Gastroesophageal sphincter (tissue), 4 donors: ENCODE data around the gene EBP. TPM values are rescaled to one million over a fixed set of nuclear protein-coding genes. Genes with fewer than 3 reads are reported as not detected.

ENCODE experiments used
- ATAC-seq: fragments of 150-250 bp; one replicate; pipeline ENCODE4 v1.9.1; 2016; ENCODE audit warnings: mild to moderate bottlenecking, moderate library complexity
- H3K27ac ChIP-seq, 4 donors: fragments of 200-600 bp; sonication (generic) in 3 of 4; 1 replicate in 3 of 4; 2 replicates in 1 of 4; pipeline ENCODE4 v1.5.1; 2016 to 2019
- H3K27me3 ChIP-seq: fragments of 200-600 bp; sonication (generic); one replicate; pipeline ENCODE4 v1.5.1; 2019
- H3K36me3 ChIP-seq, 2 donors: fragments of 200-600 bp; sonication (generic); one replicate each; pipeline ENCODE4 v1.5.1; 2019; ENCODE audit warnings: control low read depth in 1 of 2
- H3K4me1 ChIP-seq, 3 donors: fragments of 200-600 bp; sonication (generic); 1 replicate in 2 of 3; 2 replicates in 1 of 3; pipeline ENCODE4 v1.5.1; 2016 to 2019; ENCODE audit warnings: control low read depth in 2 of 3
- H3K4me3 ChIP-seq, 2 donors: fragments of 200-600 bp; sonication (generic); one replicate each; pipeline ENCODE4 v1.5.1; 2019; ENCODE audit warnings: mild to moderate bottlenecking in 1 of 2, moderate library complexity in 1 of 2
- H3K9me3 ChIP-seq, 3 donors: fragments of 200-600 bp; sonication (generic); one replicate each; pipeline ENCODE4 v1.5.1; 2017 to 2019; ENCODE audit warnings: control low read depth in 2 of 3
- EP300 ChIP-seq: sonication (generic); formaldehyde crosslinking; IDR thresholded peaks from one replicate; pipeline ENCODE4 v1.6.1; 2017; ENCODE audit warnings: antibody characterized with exemption, mild to moderate bottlenecking
- POLR2A ChIP-seq, 2 donors: fragments of 450-650 bp; IDR thresholded peaks; one replicate each; pipeline ENCODE4 v1.6.1; 2017; ENCODE audit warnings: antibody characterized with exemption in 2 of 2, mild to moderate bottlenecking in 2 of 2, moderate library complexity in 1 of 2
- POLR2AphosphoS5 ChIP-seq: sonication (generic); formaldehyde crosslinking; IDR thresholded peaks from one replicate; pipeline ENCODE4 v1.6.1; 2017; ENCODE audit warnings: antibody characterized with exemption
- WGBS, 2 donors: methylation state at CpG; one replicate each; pipeline ENCODE4 v1.1.5; 2018; ENCODE audit warnings: low coverage in 1 of 2; 5-methylcytosine and 5-hydroxymethylcytosine counted together
- total RNA-seq, 4 donors: library from RNA; depleted of rRNA; stranded (reverse); fragments of >200 nt; gene quantifications; one replicate each; pipeline ENCODE4 v1.1.0, GENCODE V29; 2016
- TF ChIP-seq, protein P1 (sequence below), 4 experiments: fragments of 200-600 bp in 2 of 4; fragments of 450-650 bp in 2 of 4; sonication (generic) in 1 of 4; IDR thresholded peaks; one replicate each; pipeline ENCODE4 v1.5.1; 2017 to 2019; ENCODE audit warnings: antibody characterized with exemption in 4 of 4, mild to moderate bottlenecking in 2 of 4, moderate library complexity in 2 of 4

EBP gene
- total RNA-seq, 4 donors from 2014 or later = 12.9 to 17.7 (median 14.5) TPM

DNA sequence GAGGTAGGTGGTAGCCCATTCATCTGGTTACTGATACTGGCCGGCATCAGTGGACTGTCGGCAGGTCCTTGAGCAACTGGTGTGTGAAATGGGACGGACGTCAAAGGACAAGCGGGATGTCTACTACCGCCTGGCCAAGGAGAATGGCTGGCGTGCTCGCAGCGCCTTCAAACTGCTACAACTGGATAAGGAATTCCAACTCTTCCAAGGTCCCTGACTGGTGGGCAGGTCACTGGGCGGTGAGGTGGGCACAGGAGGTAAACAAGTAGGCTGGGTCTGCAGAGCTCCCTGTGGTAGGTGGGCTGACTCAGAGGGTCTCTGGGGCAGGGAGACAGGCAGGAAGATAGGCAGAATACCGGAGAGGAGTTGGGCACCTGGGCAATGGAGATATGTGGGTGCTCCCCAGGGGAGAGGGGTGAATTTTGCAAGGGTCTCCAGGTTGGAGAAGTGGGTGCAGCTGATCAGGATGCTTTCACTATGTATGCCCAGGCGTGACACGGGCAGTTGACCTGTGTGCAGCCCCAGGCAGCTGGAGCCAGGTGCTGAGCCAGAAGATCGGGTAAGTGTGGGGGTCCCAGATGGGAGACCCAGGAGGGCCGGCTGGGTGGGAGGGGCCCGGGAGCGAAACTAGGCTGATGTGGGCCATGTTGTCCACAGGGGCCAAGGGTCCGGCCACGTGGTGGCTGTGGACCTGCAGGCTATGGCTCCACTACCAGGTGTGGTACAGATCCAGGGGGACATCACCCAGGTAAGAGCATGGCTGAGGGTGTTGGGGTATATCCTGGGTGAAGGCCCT, 43.5 kb upstream of the EBP start:
- TF ChIP-seq POLR2AphosphoS5 (no peak), EP300 (no peak), POLR2A (IDR thresholded peaks at IDR 0.05) (no peak)
- TF ChIP-seq, protein P1, sequence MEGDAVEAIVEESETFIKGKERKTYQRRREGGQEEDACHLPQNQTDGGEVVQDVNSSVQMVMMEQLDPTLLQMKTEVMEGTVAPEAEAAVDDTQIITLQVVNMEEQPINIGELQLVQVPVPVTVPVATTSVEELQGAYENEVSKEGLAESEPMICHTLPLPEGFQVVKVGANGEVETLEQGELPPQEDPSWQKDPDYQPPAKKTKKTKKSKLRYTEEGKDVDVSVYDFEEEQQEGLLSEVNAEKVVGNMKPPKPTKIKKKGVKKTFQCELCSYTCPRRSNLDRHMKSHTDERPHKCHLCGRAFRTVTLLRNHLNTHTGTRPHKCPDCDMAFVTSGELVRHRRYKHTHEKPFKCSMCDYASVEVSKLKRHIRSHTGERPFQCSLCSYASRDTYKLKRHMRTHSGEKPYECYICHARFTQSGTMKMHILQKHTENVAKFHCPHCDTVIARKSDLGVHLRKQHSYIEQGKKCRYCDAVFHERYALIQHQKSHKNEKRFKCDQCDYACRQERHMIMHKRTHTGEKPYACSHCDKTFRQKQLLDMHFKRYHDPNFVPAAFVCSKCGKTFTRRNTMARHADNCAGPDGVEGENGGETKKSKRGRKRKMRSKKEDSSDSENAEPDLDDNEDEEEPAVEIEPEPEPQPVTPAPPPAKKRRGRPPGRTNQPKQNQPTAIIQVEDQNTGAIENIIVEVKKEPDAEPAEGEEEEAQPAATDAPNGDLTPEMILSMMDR (IDR thresholded peaks at IDR 0.05) = no peak
- H3K4me1 ChIP-seq = peaks cover 0 to 22% (median 0%) of the 10 kb centered on the region in 3 donors
- ATAC-seq = no peak
- no peaks in the 10 kb centered on the region for H3K9me3 ChIP-seq
- H3K27ac ChIP-seq = no peak overlapping the region
- H3K36me3 ChIP-seq = peaks cover 0 to 42% of the 10 kb centered on the region in 2 donors
- 89% methylated on average over 3 of the region's 19 CpGs; no CpG with 5 or more reads in 1 of the 2 donors for WGBS, 2 donors
- H3K27me3 ChIP-seq = no peaks in the 10 kb centered on the region
- H3K4me3 ChIP-seq = no peak overlapping the region

DNA sequence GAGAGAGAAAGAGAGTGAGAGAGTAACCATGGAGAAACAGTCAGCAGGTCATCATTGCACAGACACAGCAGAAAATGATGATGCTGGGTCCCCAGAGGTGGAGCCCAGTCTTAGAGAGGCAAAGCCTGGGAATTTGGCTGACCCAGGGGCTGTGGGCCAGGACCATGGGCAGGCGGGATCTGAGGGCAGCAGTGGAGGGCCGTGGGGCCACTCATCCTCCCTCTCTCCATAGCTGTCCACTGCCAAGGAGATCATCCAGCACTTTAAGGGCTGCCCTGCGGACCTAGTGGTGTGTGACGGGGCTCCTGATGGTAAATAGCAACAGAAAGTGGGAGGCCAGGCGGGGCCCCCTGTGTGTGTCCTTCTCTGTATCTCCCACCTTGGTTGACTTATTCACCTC, 42.8 kb upstream of the EBP start:
- H3K4me3 ChIP-seq = no peak overlapping the region
- WGBS, 2 donors = 80 to 89% methylated on average over 1 to 4 of the region's 5 CpGs
- H3K4me1 ChIP-seq = peaks cover 0 to 22% (median 0%) of the 10 kb centered on the region in 3 donors
- no peak overlapping the region for H3K27ac ChIP-seq
- no peak for TF ChIP-seq POLR2AphosphoS5
- TF ChIP-seq POLR2A (IDR thresholded peaks at IDR 0.05) = no peak
- TF ChIP-seq, protein P1 (IDR thresholded peaks at IDR 0.05) = no peak
- TF ChIP-seq EP300 = no peak
- H3K9me3 ChIP-seq = no peaks in the 10 kb centered on the region
- peaks cover 0 to 48% of the 10 kb centered on the region in 2 donors for H3K36me3 ChIP-seq
- no peak for ATAC-seq
- H3K27me3 ChIP-seq = no peaks in the 10 kb centered on the region

DNA sequence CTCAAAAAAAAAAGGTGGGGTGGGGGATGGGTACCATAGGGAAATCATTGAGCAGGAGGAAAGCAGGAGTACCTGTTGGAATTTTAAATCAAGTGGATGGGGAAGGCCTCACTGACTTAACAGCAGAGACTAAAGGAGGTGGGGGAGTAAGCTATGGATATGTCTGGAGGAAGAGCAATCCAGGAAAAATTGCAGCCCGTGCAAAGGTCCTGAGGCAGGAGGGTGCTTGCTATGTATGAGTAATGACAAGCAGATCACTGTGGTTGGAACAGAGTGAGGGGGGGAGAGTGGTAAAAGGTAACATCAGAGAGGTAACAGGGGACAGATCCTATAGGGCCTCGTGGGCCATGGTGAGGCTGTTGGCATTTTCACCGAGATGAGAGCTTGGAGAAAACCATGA, 41.5 kb upstream of the EBP start:
- WGBS, 2 donors = 58 to 93% methylated on average over 2 of the region's 3 CpGs
- ATAC-seq = no peak
- Histone ChIP-seq H3K9me3 (no peaks in the 10 kb centered on the region), H3K36me3 (peaks cover 0 to 62% of the 10 kb centered on the region in 2 donors), H3K4me3 (no peak overlapping the region), H3K27me3 (no peaks in the 10 kb centered on the region), H3K4me1 (peaks cover 0 to 17% (median 0%) of the 10 kb centered on the region in 3 donors), H3K27ac (no peak overlapping the region)
- TF ChIP-seq POLR2A (IDR thresholded peaks at IDR 0.05) (no peak), EP300 (no peak), POLR2AphosphoS5 (no peak)
- TF ChIP-seq, protein P1 (IDR thresholded peaks at IDR 0.05) = no peak

DNA sequence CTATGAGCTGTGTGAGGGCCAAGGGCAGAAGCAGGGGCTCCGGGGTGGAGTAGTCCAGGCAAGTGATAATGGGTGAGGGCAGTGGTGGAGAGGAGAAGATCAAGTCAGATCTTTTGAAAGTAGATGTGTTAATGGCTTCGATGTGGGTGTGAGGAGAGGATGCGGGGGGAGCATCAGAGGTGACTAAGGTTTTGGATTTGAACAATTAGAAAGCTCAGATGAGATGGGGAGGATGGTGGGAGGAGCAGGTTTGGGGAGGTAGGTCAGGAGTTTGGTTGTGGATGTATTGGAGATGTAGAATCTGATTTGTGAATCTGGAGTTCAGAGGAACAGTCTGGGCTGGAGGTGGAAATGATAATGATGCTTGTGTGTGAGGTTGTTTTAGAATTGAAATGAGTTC, 41.0 kb upstream of the EBP start:
- no peak for TF ChIP-seq POLR2A (IDR thresholded peaks at IDR 0.05)
- TF ChIP-seq, protein P1 (IDR thresholded peaks at IDR 0.05) = no peak
- no peak for TF ChIP-seq EP300
- TF ChIP-seq POLR2AphosphoS5 = no peak
- 87% methylated on average over 3 of the region's 3 CpGs; no CpG with 5 or more reads in 1 of the 2 donors for WGBS, 2 donors

DNA sequence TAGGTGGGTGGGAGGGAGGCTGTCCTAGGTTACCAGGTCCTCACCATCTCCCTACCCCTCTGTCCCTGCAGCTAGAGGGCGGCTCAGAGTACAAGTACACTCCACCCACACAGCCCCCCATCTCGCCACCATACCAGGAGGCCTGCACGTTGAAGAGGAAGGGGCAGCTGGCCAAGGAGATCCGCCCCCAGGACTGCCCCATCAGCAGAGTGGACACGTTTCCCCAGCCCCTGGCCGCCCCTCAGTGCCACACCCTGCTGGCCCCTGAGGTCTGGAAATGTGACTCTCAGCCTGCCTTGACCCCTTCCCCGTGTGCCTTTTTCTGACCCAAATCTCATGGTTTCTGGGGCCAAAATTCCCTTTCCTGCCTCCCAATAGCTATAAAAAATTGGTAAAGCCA, 39.1 kb upstream of the EBP start:
- Histone ChIP-seq H3K27ac (no peak overlapping the region), H3K4me1 (peaks cover 0 to 4% (median 0%) of the 10 kb centered on the region in 3 donors), H3K36me3 (peaks cover 0 to 71% of the 10 kb centered on the region in 2 donors), H3K27me3 (no peaks in the 10 kb centered on the region), H3K4me3 (no peak overlapping the region), H3K9me3 (no peaks in the 10 kb centered on the region)
- no peak for TF ChIP-seq EP300
- TF ChIP-seq POLR2A (IDR thresholded peaks at IDR 0.05) = no peak
- WGBS, 2 donors = no CpG with 5 or more reads among the region's 7 CpGs
- no peak for ATAC-seq

More for the DNA sequence above, 41.0 kb upstream of the EBP start:
- H3K4me1 ChIP-seq = peaks cover 0 to 13% (median 0%) of the 10 kb centered on the region in 3 donors
- H3K9me3 ChIP-seq = no peaks in the 10 kb centered on the region
- H3K36me3 ChIP-seq = peaks cover 0 to 63% of the 10 kb centered on the region in 2 donors
- no peak overlapping the region for H3K27ac ChIP-seq
- no peak for ATAC-seq
- H3K27me3 ChIP-seq = no peaks in the 10 kb centered on the region
- H3K4me3 ChIP-seq = no peak overlapping the region
